Fibroblast of skin of abdomen (primary cell): ENCODE measurements around the gene CSNK1D.

ENCODE experiments used
- DNase-seq: peaks from one replicate; pipeline ENCODE4 v3.0.0-alpha.2; 2013

The CSNK1D gene

GRCh38 chr17:82226809-82227628 lies 46.5 kb downstream of the CSNK1D start:
- DNase-seq: no peak

- DNase-seq: no peak
Measured at GRCh38 chr17:82226146-82226808, 47.2 kb downstream of the CSNK1D start.

GRCh38 chr17:82225368-82226029 lies 48.0 kb downstream of the CSNK1D start:
- no peak for DNase-seq

- DNase-seq: no peak
Measured at GRCh38 chr17:82224666-82225065, 48.8 kb downstream of the CSNK1D start.

GRCh38 chr17:82223517-82223916 lies 50.0 kb downstream of the CSNK1D start:
- no peak for DNase-seq

- no peak for DNase-seq
Measured at GRCh38 chr17:82222816-82223215, 50.7 kb downstream of the CSNK1D start.

GRCh38 chr17:82221341-82221902 lies 52.1 kb downstream of the CSNK1D start:
- DNase-seq: no peak

GRCh38 chr17:82219753-82220709 lies 53.5 kb downstream of the CSNK1D start:
- no peak for DNase-seq

- DNase-seq: no peak
Measured at GRCh38 chr17:82219083-82219482, 54.4 kb downstream of the CSNK1D start.

- DNase-seq: no peak
Measured at GRCh38 chr17:82218349-82219075, 55.0 kb downstream of the CSNK1D start.

- DNase-seq: peak; percentile 91
Measured at GRCh38 chr17:82217530-82218204, 55.8 kb downstream of the CSNK1D start.

- no peak for DNase-seq
Measured at GRCh38 chr17:82217120-82217529, 56.4 kb downstream of the CSNK1D start.

- peak; percentile 78 for DNase-seq
Measured at GRCh38 chr17:82216301-82217119, 57.0 kb downstream of the CSNK1D start.

GRCh38 chr17:82215972-82216300 lies 57.6 kb downstream of the CSNK1D start:
- DNase-seq: no peak

- peak; percentile 37 for DNase-seq
Measured at GRCh38 chr17:82215095-82215971, 58.2 kb downstream of the CSNK1D start.

GRCh38 chr17:82214012-82214628 lies 59.4 kb downstream of the CSNK1D start:
- DNase-seq: no peak

GRCh38 chr17:82213251-82214011 lies 60.1 kb downstream of the CSNK1D start:
- peak; percentile 80 for DNase-seq
